Measurements from ENCODE around the gene EVPL. TPM values are rescaled to one million over a fixed set of nuclear protein-coding genes. Genes with fewer than 3 reads are reported as not detected.

Gene EVPL
- total and polyA plus RNA-seq, 10 of the 15 experiments (the other 5 are each of a cell fraction or from before 2014, with no cell fraction given) = 0.03 TPM; not detected in 9

DNA sequence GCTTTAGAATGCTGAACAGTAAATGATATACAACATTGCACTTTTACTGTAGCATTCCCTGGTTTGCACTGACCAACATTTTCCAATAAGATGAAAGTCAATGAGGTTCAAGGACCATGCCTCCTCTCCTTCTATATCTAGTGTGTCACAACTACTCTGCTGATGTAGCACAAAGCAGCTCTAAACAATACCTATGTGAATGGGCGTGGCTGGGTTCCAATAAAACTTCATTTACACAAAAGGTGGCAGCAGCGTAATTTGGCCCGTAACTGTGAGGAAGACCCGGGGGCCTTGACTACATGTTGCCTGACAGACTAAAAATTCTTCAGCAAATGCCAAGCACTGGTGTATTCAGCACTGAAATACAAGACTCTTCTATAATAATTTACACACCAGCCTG lies 38.7 kb upstream of the EVPL start:
- Histone ChIP-seq H3K79me2 (ENCODE audit: control insufficient read depth, insufficient read depth, low read length) (peaks cover 4% of the 10 kb centered on the region), H4K20me1 (ENCODE audit: control insufficient read depth, insufficient read depth) (no peaks in the 10 kb centered on the region), H3K4me2 (ENCODE audit: control insufficient read depth, insufficient read depth) (no peak overlapping the region), H2AFZ (ENCODE audit: control insufficient read depth, low read depth, low read length) (no peak overlapping the region), H3K4me3 (no peak overlapping the region), H3K9ac (ENCODE audit: control insufficient read depth, insufficient read depth, low read length) (no peak overlapping the region), H3K27ac (ENCODE audit: control insufficient read depth, insufficient read depth) (no peak overlapping the region), H3K27me3 (replicated peaks in 1 of 2; ENCODE audit: control insufficient read depth in 2 of 2, insufficient read depth in 2 of 2, low read length in 1 of 2) (no peaks in the 10 kb centered on the region), H3K4me1 (ENCODE audit: control insufficient read depth, insufficient read depth, low read length) (peaks cover 3% of the 10 kb centered on the region; the same call in 1 of the 2 replicates), H3K9me3 (replicated peaks; ENCODE audit: control insufficient read depth, insufficient read depth, low read length) (no peaks in the 10 kb centered on the region), H3K36me3 (ENCODE audit: control insufficient read depth in 2 of 2, insufficient read depth in 2 of 2, low read length in 1 of 2) (peaks cover 9 to 28% of the 10 kb centered on the region in 2 experiments)
- CTCF ChIA-PET = interaction anchor here (0.6 to 1.5 kb wide), 3 partner anchors 13 to 393 kb away, joined by 3 to 5 read pairs (median 3); no protein-coding TSS in a partner anchor
- DNase-seq (ENCODE audit: low read depth, low spot score) (no peak), FAIRE-seq (no peak), ATAC-seq (no peak)
- in situ Hi-C loops (cut with MboI) (no loop called here), intact Hi-C loops (cut with micrococcal nuclease; ENCODE audit: unreplicated experiment) (no loop called here)
- 98% methylated on average over 4 of the region's 4 CpGs for WGBS (ENCODE audit: insufficient coverage, insufficient replicate concordance, low lambda C conversion rate, missing lambda C conversion rate)
- SMC1A ChIA-PET (ENCODE audit: uncharacterized antibody, unreplicated experiment) = no interaction called here
- no TSS peak for BruUV-seq (replicated peaks)
- POLR2A ChIA-PET = interaction anchor here (0.5 kb wide), 1 partner anchor 68 kb away, joined by 4 read pairs; no protein-coding TSS in a partner anchor
- RAD21 ChIA-PET (ENCODE audit: unreplicated experiment) = no interaction called here
- TF ChIP-seq, protein P1, sequence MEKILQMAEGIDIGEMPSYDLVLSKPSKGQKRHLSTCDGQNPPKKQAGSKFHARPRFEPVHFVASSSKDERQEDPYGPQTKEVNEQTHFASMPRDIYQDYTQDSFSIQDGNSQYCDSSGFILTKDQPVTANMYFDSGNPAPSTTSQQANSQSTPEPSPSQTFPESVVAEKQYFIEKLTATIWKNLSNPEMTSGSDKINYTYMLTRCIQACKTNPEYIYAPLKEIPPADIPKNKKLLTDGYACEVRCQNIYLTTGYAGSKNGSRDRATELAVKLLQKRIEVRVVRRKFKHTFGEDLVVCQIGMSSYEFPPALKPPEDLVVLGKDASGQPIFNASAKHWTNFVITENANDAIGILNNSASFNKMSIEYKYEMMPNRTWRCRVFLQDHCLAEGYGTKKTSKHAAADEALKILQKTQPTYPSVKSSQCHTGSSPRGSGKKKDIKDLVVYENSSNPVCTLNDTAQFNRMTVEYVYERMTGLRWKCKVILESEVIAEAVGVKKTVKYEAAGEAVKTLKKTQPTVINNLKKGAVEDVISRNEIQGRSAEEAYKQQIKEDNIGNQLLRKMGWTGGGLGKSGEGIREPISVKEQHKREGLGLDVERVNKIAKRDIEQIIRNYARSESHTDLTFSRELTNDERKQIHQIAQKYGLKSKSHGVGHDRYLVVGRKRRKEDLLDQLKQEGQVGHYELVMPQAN (conservative IDR thresholded peaks at IDR 0.05) = no peak
- TF ChIP-seq RELA (IDR thresholded peaks at IDR 0.05; ENCODE audit: borderline replicate concordance, partially characterized antibody) (no peak), ZSCAN29 (IDR thresholded peaks at IDR 0.05) (no peak), SMAD1 (IDR thresholded peaks at IDR 0.05; ENCODE audit: low read depth, partially characterized antibody) (no peak), MEF2B (IDR thresholded peaks at IDR 0.05; ENCODE audit: partially characterized antibody, poor library complexity, severe bottlenecking) (no peak), NFIC (IDR thresholded peaks at IDR 0.05; ENCODE audit: low read depth, low read length) (no peak), EGR1 (IDR thresholded peaks at IDR 0.05; ENCODE audit: borderline replicate concordance in 1 of 2, low read depth in 2 of 2, low read length in 2 of 2) (no peak), ZNF622 (IDR thresholded peaks at IDR 0.05) (no peak), CHD2 (IDR thresholded peaks at IDR 0.05; ENCODE audit: borderline replicate concordance, low read depth, low read length) (no peak), WRNIP1 (IDR thresholded peaks at IDR 0.05; ENCODE audit: borderline replicate concordance, low read depth, low read length) (no peak), BHLHE40 (IDR thresholded peaks at IDR 0.05; ENCODE audit: borderline replicate concordance in 1 of 2, low read depth in 2 of 2, low read length in 1 of 2) (no peak), NR2C1 (IDR thresholded peaks at IDR 0.05) (no peak)
- TF ChIP-seq, protein P2, sequence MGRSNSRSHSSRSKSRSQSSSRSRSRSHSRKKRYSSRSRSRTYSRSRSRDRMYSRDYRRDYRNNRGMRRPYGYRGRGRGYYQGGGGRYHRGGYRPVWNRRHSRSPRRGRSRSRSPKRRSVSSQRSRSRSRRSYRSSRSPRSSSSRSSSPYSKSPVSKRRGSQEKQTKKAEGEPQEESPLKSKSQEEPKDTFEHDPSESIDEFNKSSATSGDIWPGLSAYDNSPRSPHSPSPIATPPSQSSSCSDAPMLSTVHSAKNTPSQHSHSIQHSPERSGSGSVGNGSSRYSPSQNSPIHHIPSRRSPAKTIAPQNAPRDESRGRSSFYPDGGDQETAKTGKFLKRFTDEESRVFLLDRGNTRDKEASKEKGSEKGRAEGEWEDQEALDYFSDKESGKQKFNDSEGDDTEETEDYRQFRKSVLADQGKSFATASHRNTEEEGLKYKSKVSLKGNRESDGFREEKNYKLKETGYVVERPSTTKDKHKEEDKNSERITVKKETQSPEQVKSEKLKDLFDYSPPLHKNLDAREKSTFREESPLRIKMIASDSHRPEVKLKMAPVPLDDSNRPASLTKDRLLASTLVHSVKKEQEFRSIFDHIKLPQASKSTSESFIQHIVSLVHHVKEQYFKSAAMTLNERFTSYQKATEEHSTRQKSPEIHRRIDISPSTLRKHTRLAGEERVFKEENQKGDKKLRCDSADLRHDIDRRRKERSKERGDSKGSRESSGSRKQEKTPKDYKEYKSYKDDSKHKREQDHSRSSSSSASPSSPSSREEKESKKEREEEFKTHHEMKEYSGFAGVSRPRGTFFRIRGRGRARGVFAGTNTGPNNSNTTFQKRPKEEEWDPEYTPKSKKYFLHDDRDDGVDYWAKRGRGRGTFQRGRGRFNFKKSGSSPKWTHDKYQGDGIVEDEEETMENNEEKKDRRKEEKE (IDR thresholded peaks at IDR 0.05) = no peak
- TF ChIP-seq, protein P3, sequence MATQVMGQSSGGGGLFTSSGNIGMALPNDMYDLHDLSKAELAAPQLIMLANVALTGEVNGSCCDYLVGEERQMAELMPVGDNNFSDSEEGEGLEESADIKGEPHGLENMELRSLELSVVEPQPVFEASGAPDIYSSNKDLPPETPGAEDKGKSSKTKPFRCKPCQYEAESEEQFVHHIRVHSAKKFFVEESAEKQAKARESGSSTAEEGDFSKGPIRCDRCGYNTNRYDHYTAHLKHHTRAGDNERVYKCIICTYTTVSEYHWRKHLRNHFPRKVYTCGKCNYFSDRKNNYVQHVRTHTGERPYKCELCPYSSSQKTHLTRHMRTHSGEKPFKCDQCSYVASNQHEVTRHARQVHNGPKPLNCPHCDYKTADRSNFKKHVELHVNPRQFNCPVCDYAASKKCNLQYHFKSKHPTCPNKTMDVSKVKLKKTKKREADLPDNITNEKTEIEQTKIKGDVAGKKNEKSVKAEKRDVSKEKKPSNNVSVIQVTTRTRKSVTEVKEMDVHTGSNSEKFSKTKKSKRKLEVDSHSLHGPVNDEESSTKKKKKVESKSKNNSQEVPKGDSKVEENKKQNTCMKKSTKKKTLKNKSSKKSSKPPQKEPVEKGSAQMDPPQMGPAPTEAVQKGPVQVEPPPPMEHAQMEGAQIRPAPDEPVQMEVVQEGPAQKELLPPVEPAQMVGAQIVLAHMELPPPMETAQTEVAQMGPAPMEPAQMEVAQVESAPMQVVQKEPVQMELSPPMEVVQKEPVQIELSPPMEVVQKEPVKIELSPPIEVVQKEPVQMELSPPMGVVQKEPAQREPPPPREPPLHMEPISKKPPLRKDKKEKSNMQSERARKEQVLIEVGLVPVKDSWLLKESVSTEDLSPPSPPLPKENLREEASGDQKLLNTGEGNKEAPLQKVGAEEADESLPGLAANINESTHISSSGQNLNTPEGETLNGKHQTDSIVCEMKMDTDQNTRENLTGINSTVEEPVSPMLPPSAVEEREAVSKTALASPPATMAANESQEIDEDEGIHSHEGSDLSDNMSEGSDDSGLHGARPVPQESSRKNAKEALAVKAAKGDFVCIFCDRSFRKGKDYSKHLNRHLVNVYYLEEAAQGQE (IDR thresholded peaks at IDR 0.05; ENCODE audit: low read depth, low read length) = no peak

All from GM12878 (cell line).